ENCODE results near the gene NHSL2.

- TF ChIP-seq, protein P1, sequence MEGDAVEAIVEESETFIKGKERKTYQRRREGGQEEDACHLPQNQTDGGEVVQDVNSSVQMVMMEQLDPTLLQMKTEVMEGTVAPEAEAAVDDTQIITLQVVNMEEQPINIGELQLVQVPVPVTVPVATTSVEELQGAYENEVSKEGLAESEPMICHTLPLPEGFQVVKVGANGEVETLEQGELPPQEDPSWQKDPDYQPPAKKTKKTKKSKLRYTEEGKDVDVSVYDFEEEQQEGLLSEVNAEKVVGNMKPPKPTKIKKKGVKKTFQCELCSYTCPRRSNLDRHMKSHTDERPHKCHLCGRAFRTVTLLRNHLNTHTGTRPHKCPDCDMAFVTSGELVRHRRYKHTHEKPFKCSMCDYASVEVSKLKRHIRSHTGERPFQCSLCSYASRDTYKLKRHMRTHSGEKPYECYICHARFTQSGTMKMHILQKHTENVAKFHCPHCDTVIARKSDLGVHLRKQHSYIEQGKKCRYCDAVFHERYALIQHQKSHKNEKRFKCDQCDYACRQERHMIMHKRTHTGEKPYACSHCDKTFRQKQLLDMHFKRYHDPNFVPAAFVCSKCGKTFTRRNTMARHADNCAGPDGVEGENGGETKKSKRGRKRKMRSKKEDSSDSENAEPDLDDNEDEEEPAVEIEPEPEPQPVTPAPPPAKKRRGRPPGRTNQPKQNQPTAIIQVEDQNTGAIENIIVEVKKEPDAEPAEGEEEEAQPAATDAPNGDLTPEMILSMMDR (IDR thresholded peaks at IDR 0.05 in 4 of 5, conservative IDR thresholded peaks at IDR 0.05 in 1 of 5): no peak
- no peak for TF ChIP-seq POLR2A (IDR thresholded peaks at IDR 0.05)
Observed at GRCh38 chrX:71910643-71910985, at the start of gene NHSL2.
